AG10803 (cell line): ENCODE measurements around the gene NOS1.

Source experiments
- DNase-seq: peaks from one replicate; pipeline ENCODE4 v3.0.0; 2010; ENCODE audit warnings: low read depth
- H3K4me3 ChIP-seq: 2 replicates; pipeline ENCODE4 v1.5.1; 2011; ENCODE audit warnings: mild to moderate bottlenecking, low read length, control low read depth
- TF ChIP-seq, protein P1 (sequence below): conservative IDR thresholded peaks from 2 replicates; pipeline ENCODE4 v1.5.1; 2011; ENCODE audit warnings: mild to moderate bottlenecking, low read length, control low read depth, inconsistent platforms

The NOS1 gene

DNA sequence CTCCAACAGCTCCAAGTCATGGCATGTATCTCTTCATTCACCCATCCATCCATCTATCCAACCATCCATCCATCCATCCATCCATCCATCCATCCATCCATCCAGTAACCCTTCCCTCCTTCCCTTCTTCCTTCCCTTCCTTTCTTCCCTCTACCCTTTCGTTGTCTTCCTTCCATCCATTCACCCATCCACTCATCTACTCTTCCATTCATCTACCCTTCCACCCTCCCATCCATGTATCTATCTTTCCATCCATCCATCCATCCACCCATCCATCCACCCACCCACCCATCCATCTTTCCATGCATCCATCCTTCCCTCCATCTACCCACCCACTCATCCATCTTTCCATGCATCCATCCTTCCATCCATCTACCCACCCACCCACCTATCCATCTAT lies 117.9 kb downstream of the NOS1 start:
- H3K4me3 ChIP-seq, result no peak overlapping the region
- no peak for DNase-seq
- TF ChIP-seq, protein P1, sequence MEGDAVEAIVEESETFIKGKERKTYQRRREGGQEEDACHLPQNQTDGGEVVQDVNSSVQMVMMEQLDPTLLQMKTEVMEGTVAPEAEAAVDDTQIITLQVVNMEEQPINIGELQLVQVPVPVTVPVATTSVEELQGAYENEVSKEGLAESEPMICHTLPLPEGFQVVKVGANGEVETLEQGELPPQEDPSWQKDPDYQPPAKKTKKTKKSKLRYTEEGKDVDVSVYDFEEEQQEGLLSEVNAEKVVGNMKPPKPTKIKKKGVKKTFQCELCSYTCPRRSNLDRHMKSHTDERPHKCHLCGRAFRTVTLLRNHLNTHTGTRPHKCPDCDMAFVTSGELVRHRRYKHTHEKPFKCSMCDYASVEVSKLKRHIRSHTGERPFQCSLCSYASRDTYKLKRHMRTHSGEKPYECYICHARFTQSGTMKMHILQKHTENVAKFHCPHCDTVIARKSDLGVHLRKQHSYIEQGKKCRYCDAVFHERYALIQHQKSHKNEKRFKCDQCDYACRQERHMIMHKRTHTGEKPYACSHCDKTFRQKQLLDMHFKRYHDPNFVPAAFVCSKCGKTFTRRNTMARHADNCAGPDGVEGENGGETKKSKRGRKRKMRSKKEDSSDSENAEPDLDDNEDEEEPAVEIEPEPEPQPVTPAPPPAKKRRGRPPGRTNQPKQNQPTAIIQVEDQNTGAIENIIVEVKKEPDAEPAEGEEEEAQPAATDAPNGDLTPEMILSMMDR, result no peak

DNA sequence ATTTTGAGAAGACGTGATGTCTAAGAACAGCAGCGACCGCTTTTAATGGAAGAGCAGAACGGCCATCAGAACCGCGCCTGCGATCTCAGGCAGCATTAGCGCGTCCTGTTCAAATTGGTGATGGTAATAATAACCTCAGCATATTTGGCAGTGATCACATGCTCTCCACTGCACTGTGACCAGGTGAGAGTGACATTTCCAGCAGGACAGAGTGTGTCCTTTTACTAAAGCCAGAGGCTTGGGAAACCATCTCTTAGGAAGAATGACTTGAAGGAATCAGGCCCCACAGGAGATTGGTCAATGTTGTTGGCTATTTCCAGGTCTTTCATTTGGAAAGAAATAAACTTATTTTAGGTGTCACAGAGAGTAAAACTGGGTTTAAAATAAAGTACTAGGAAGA lies 119.7 kb downstream of the NOS1 start:
- TF ChIP-seq, protein P1, result no peak
- DNase-seq, result no peak
- H3K4me3 ChIP-seq, result no peak overlapping the region

DNA sequence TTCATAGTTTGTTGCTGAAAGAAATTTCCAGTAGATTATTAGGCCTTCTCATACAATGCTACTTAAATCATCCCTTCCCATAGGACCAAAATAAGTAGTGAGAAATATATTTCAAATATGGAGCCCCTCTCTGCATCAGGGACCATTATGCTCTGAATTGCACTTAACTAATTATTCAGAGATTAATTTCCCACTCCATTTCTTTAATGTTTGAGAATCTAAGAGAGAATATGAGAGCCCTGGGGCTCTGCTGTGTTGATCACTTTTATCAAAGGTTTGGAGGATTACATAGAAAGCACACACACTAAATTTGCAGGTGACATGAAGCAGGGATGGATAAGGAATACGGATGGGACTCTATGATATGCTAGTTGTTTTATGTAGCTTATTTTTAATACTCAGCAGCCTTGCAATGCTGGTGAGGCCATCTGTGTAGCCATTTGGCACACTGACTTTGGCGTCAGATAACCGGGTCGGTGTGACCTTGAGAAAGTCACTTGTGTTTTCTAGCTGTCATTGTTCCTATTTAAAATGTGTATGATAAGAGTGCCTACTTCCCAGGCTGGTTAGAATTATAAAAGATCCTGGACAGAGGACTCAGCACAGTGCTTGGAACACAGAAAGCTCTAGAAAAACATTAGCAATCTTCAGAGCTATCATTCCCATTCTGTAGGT lies 121.2 kb downstream of the NOS1 start:
- no peak for DNase-seq
- TF ChIP-seq, protein P1, result no peak
- H3K4me3 ChIP-seq, result no peak overlapping the region

DNA sequence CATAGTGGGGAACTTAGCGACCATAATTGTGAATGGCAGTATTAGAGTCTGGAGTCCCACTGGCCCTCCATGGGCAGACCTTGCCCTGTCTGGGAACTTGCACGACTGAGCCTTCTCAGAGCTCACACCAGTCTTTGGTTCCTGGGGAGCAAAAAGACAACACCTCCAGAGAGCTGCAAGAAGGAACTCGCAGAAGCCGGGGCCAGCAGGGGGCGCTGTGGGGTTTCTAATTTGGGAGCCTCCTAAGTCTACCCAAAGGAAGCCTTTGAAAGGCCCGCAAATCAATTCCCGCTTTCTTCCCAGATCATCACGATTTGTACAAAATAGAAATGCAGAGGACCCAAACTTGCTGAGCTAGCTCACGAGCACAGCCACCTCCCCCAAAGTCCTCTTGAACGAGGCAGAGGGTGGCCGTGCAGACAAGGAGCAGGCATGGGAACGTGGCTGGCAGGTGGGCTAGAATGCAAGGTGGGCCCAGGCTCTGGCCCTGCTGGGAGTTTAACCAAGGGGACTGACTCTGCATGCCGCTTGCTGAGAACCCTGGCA lies 124.9 kb downstream of the NOS1 start:
- H3K4me3 ChIP-seq, result no peak overlapping the region
- TF ChIP-seq, protein P1, result peak; percentile 76
- DNase-seq, result peak; percentile 63

DNA sequence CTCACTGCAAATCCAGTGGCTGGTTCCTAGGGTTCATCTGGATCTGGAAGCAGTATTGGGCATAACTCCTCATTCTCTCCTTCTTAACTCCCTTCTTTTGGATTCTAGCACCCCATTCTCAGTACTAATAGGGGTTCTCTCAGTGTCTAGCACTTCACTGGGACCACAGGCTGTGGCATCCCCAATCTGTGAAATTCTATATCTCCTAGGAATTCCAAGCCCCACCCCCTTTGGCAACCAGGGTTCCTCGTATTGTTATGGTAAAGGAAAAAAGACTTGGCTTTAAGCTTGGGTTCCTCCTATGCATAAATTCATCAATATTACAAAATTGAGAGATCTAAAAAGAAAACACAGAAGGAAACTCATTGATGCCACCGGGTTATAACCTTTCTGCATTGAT lies 126.2 kb downstream of the NOS1 start:
- TF ChIP-seq, protein P1, result no peak
- no peak for DNase-seq
- no peak overlapping the region for H3K4me3 ChIP-seq

DNA sequence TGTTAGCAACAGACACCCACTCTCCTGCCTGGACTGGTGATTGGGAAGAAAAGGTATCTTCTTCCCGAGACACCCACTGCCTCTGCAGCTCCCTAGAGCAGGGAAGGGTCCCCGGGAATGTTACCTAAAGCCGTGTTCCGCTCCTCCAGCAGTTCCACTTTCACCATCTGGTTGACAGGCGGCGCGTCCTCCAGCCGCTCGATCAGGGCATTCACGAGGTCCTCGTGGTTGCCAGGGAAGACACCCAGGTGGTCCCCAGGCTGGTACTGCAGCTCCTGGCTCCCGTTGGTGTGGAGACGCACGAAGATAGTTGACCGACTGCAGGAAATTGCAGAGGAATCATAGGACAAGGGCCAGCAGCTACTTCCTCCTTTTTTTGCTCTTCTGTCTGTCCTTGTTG lies 127.0 kb downstream of the NOS1 start:
- DNase-seq, result no peak
- no peak overlapping the region for H3K4me3 ChIP-seq
- TF ChIP-seq, protein P1, result no peak

DNA sequence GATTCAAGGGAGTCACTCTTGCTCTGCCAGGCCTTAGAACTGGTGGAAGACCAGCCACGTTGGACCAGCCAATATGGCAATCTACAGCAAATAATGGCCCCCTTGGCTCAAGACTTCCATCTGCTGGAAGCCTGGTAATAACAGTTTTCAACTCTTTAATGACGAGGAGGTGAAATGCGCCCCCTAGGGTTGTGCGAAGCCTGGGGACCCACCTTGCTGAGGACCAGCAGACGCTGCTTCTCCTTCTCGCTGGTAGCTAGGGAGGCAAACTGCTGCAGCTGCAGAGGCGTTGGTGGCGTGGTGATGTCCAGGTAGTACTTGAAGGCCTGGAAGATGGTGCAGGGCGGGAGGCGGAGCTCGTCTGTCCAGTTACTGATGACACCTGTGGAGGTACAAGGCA lies 129.7 kb downstream of the NOS1 start:
- no peak overlapping the region for H3K4me3 ChIP-seq
- TF ChIP-seq, protein P1, result no peak
- DNase-seq, result no peak
